ENCODE measurements around the gene UXS1. TPM values are rescaled to one million over a fixed set of nuclear protein-coding genes. Genes with fewer than 3 reads are reported as not detected.

UXS1 gene
- total and polyA plus RNA-seq, 11 donors: 11.0 to 36.9 (median 30.9) TPM

GRCh38 chr2:106144621-106145331 is 49.3 kb downstream of the UXS1 start:
- 90 to 92% (median 92%) methylated on average over 21 of the region's 21 CpGs for WGBS, 4 donors
- TF ChIP-seq CTCF (IDR thresholded peaks at IDR 0.05) (no peak), POLR2A (IDR thresholded peaks at IDR 0.05) (no peak)
- intact Hi-C loops (cut with DNase I): no loop called here

GRCh38 chr2:106143495-106144215 is 50.4 kb downstream of the UXS1 start:
- peaks cover 0 to 12% (median 6%) of the 10 kb centered on the region in 9 donors for H3K36me3 ChIP-seq
- H3K4me1 ChIP-seq: peaks cover 0 to 20% (median 8%) of the 10 kb centered on the region in 12 donors
- no peaks in the 10 kb centered on the region for H3K9me3 ChIP-seq
- no peaks in the 10 kb centered on the region for H3K27me3 ChIP-seq
- 90 to 91% (median 91%) methylated on average over 7 of the region's 7 CpGs for WGBS, 4 donors
- H3K27ac ChIP-seq: no peak overlapping the region
- H3K4me3 ChIP-seq: no peak overlapping the region
- DNase-seq (no peak), ATAC-seq (no peak)
- intact Hi-C loops (cut with DNase I): no loop called here
- TF ChIP-seq POLR2A (IDR thresholded peaks at IDR 0.05) (no peak), CTCF (IDR thresholded peaks at IDR 0.05) (no peak)

More at GRCh38 chr2:106144621-106145331, 49.3 kb downstream of the UXS1 start:
- Histone ChIP-seq H3K4me1 (peaks cover 0 to 10% (median 0%) of the 10 kb centered on the region in 12 donors), H3K4me3 (no peak overlapping the region), H3K36me3 (peaks cover 0 to 19% (median 7%) of the 10 kb centered on the region in 9 donors), H3K27me3 (no peaks in the 10 kb centered on the region), H3K9me3 (no peaks in the 10 kb centered on the region), H3K27ac (no peak overlapping the region)
- ATAC-seq: no peak
- no peak for DNase-seq

- H3K4me3 ChIP-seq: no peak overlapping the region
- no peaks in the 10 kb centered on the region for H3K9me3 ChIP-seq
- H3K4me1 ChIP-seq: peaks cover 0 to 25% (median 13%) of the 10 kb centered on the region in 12 donors
- peaks cover 0 to 11% (median 6%) of the 10 kb centered on the region in 9 donors for H3K36me3 ChIP-seq
- intact Hi-C loops (cut with DNase I): no loop called here
- DNase-seq (no peak), ATAC-seq (no peak)
- no peak overlapping the region for H3K27ac ChIP-seq
- WGBS, 4 donors: 81 to 92% (median 89%) methylated on average over 3 of the region's 3 CpGs
- TF ChIP-seq POLR2A (IDR thresholded peaks at IDR 0.05) (no peak), CTCF (IDR thresholded peaks at IDR 0.05) (no peak)
- H3K27me3 ChIP-seq: no peaks in the 10 kb centered on the region
Measured at GRCh38 chr2:106142683-106143082, 51.4 kb downstream of the UXS1 start.

- peaks cover 0 to 31% (median 14%) of the 10 kb centered on the region in 12 donors for H3K4me1 ChIP-seq
- TF ChIP-seq CTCF (IDR thresholded peaks at IDR 0.05): no peak
- no peak for TF ChIP-seq POLR2A (IDR thresholded peaks at IDR 0.05)
- intact Hi-C loops (cut with DNase I): no loop called here
- no peak overlapping the region for H3K27ac ChIP-seq
- ATAC-seq (no peak), DNase-seq (no peak)
- H3K9me3 ChIP-seq: no peaks in the 10 kb centered on the region
- H3K27me3 ChIP-seq: no peaks in the 10 kb centered on the region
- WGBS, 4 donors: 71 to 75% (median 73%) methylated on average over 2 of the region's 2 CpGs
- H3K4me3 ChIP-seq: no peak overlapping the region
- peaks cover 0 to 11% (median 6%) of the 10 kb centered on the region in 9 donors for H3K36me3 ChIP-seq
Measured at GRCh38 chr2:106140913-106141312, 53.2 kb downstream of the UXS1 start.

All from heart left ventricle (tissue), 16 donors.